CD4-positive, alpha-beta T cell treated with Interferon gamma for 1 hour (primary cell): ENCODE results near the gene BTBD19.
"Not testable (repeated sequence)": the region's sequence is repeated elsewhere in the genome, so short reads cannot be mapped to it uniquely, and the experiment has no call there.

Source experiments
- DNase-seq: peaks from one replicate; pipeline ENCODE4 v3.0.0-alpha.2; 2020

The BTBD19 gene

GRCh38 chr1:44788120-44788860 is 20.0 kb upstream of the BTBD19 start, which contains the start of gene BEST4:
Gene BEST4 (minus strand): TSS chr1:44788170. CDS start chr1:44787705, 465 bp downstream.
- DNase-seq: no peak

GRCh38 chr1:44790968-44791801 is 17.1 kb upstream of the BTBD19 start:
- no peak for DNase-seq

- DNase-seq: no peak
Measured at GRCh38 chr1:44792736-44793502, 15.4 kb upstream of the BTBD19 start.

GRCh38 chr1:44797886-44798285 is 10.4 kb upstream of the BTBD19 start:
- not testable (repeated sequence) for DNase-seq

GRCh38 chr1:44798481-44799365 is 9.6 kb upstream of the BTBD19 start:
- no peak for DNase-seq

- DNase-seq: peak; percentile 98
Measured at GRCh38 chr1:44799770-44800584, 8.3 kb upstream of the BTBD19 start, which contains the start of gene PLK3. Gene PLK3 (plus strand): TSS chr1:44800377. CDS start chr1:44800464, 87 bp downstream.

- DNase-seq: no peak
Measured at GRCh38 chr1:44801491-44802305, 6.6 kb upstream of the BTBD19 start.

- no peak for DNase-seq
Measured at GRCh38 chr1:44802306-44803061, 5.8 kb upstream of the BTBD19 start.

- no peak for DNase-seq
Measured at GRCh38 chr1:44803062-44803311, 5.3 kb upstream of the BTBD19 start.

GRCh38 chr1:44803312-44804095 is 4.8 kb upstream of the BTBD19 start:
- no peak for DNase-seq

- peak; percentile 1 for DNase-seq
Measured at GRCh38 chr1:44805311-44806024, 2.9 kb upstream of the BTBD19 start.

- DNase-seq: peak; percentile 6
Measured at GRCh38 chr1:44806025-44806703, 2.2 kb upstream of the BTBD19 start.

GRCh38 chr1:44806704-44807363 is 1.5 kb upstream of the BTBD19 start, which contains the start of gene DYNLT4:
Gene DYNLT4 (minus strand): TSS chr1:44807351. CDS start chr1:44806668, 683 bp downstream.
- peak; percentile 1 for DNase-seq

GRCh38 chr1:44807364-44808062 is 810 bp upstream of the BTBD19 start:
- DNase-seq: peak; percentile 96

GRCh38 chr1:44808938-44809917 is 905 bp downstream of the BTBD19 start:
- peak; percentile 91 for DNase-seq
